GM12878 (cell line): Measurements from ENCODE around the gene CTNNA1.

Source experiments
- ATF7 ChIP-seq: fragments of 450-650 bp; IDR thresholded peaks from 2 replicates; pipeline ENCODE4 v1.6.1; 2016; ENCODE audit warnings: low read depth, mild to moderate bottlenecking
- FOXM1 ChIP-seq: IDR thresholded peaks from 2 replicates; pipeline ENCODE4 v1.6.1; 2012; ENCODE audit warnings: low read depth, mild to moderate bottlenecking, inconsistent platforms, low read length, moderate library complexity
- MXI1 ChIP-seq: fragments of 150-350 bp; IDR thresholded peaks from 2 replicates; pipeline ENCODE4 v1.6.1; 2011; ENCODE audit warnings: low read depth, mild to moderate bottlenecking, inconsistent platforms, low read length, improper control_type of control experiment
- TF ChIP-seq, protein P1 (sequence below), 3 experiments: IDR thresholded peaks in 2 of 3; conservative IDR thresholded peaks in 1 of 3; 2 replicates each; pipeline ENCODE4 v1.5.1; 2011; ENCODE audit warnings: low read depth in 3 of 3, low read length in 3 of 3, mild to moderate bottlenecking in 3 of 3, control low read depth in 2 of 3, moderate library complexity in 2 of 3, inconsistent platforms in 1 of 3, mixed read lengths in 1 of 3; ENCODE audit not compliant: control insufficient read depth in 2 of 3, insufficient read depth in 1 of 3; ENCODE audit errors: extremely low read depth in 1 of 3
- TF ChIP-seq, protein P2 (sequence below): IDR thresholded peaks from 2 replicates; pipeline ENCODE4 v1.6.1; 2012; ENCODE audit warnings: low read depth, low read length, improper control_type of control experiment

DNA sequence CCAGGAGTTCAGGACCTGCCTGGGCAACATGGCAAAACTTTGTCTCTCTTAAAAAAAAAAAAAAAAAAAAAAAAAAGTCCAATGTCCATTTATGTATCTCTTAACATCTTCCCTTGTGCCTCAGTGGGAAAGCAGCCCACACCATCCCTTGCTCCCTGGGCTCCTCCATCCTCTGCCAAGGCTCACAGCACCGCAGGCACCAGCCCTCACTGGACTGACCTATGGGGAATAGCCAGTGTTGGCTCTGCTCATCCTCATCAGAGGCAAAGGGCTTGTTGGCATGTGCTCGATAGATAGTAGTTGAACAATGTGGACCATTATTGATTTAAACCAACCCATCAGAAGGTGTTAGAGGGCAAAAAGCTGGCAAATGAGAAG, 183.7 kb downstream of the CTNNA1 start:
- no peak for TF ChIP-seq MXI1
- no peak for TF ChIP-seq FOXM1
- TF ChIP-seq ATF7 = no peak
- TF ChIP-seq, protein P1, sequence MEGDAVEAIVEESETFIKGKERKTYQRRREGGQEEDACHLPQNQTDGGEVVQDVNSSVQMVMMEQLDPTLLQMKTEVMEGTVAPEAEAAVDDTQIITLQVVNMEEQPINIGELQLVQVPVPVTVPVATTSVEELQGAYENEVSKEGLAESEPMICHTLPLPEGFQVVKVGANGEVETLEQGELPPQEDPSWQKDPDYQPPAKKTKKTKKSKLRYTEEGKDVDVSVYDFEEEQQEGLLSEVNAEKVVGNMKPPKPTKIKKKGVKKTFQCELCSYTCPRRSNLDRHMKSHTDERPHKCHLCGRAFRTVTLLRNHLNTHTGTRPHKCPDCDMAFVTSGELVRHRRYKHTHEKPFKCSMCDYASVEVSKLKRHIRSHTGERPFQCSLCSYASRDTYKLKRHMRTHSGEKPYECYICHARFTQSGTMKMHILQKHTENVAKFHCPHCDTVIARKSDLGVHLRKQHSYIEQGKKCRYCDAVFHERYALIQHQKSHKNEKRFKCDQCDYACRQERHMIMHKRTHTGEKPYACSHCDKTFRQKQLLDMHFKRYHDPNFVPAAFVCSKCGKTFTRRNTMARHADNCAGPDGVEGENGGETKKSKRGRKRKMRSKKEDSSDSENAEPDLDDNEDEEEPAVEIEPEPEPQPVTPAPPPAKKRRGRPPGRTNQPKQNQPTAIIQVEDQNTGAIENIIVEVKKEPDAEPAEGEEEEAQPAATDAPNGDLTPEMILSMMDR (IDR thresholded peaks at IDR 0.05 in 2 of 3, conservative IDR thresholded peaks at IDR 0.05 in 1 of 3; ENCODE audit: control insufficient read depth in 2 of 3, extremely low read depth in 1 of 3, insufficient read depth in 1 of 3, low read depth in 3 of 3, low read length in 3 of 3) = no peak
- TF ChIP-seq, protein P2, sequence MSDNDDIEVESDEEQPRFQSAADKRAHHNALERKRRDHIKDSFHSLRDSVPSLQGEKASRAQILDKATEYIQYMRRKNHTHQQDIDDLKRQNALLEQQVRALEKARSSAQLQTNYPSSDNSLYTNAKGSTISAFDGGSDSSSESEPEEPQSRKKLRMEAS = no peak
